ENCODE results near the gene CDKL1.

GRCh38 chr14:50366589-50366988 is 30.1 kb downstream of the CDKL1 start:
- TF ChIP-seq CTCF (IDR thresholded peaks at IDR 0.05; ENCODE audit: low read length) (no peak), EZH2 (IDR thresholded peaks at IDR 0.05; ENCODE audit: borderline replicate concordance, low read length) (no peak)
